Brain microvascular endothelial cell (primary cell): ENCODE measurements around the gene HTR3C.

ENCODE experiments used
- DNase-seq: peaks from one replicate; pipeline ENCODE4 v3.0.0-alpha.2; 2020
- H3K27ac ChIP-seq: fragments of 250-450 bp; sonication (Bioruptor Pico); 2 replicates; pipeline ENCODE4 v1.5.1; 2020; ENCODE audit warnings: mild to moderate bottlenecking, moderate library complexity
- H3K27me3 ChIP-seq: fragments of 250-450 bp; sonication (Bioruptor Pico); replicated peaks from 2 replicates; pipeline ENCODE4 v1.5.1; 2020; ENCODE audit warnings: mild to moderate bottlenecking
- H3K36me3 ChIP-seq: fragments of 250-450 bp; sonication (Bioruptor Pico); replicated peaks from 2 replicates; pipeline ENCODE4 v1.5.1; 2020; ENCODE audit warnings: mild to moderate bottlenecking
- H3K4me3 ChIP-seq: 2 replicates; pipeline ENCODE4 v1.5.1; 2011; ENCODE audit warnings: low read depth, mild to moderate bottlenecking, control low read depth, low read length, moderate library complexity
- CTCF ChIP-seq: IDR thresholded peaks from 2 replicates; pipeline ENCODE4 v1.5.1; 2011; ENCODE audit warnings: low read depth, mild to moderate bottlenecking, moderate library complexity, low read length, control low read depth, inconsistent platforms; ENCODE audit errors: missing control alignments
- in situ Hi-C: cut with HindIII; loops from 2 replicates; pipeline ENCODE4 v1.10.0; 2017; ENCODE audit warnings: low sequenced_read_pairs, low pct_ligation_motif_present

HTR3C gene

GRCh38 chr3:184011230-184011876, 41.5 kb upstream of the HTR3C start:
- H3K36me3 ChIP-seq, result peaks cover 9% of the 10 kb centered on the region
- no peak overlapping the region for H3K4me3 ChIP-seq

GRCh38 chr3:184011937-184012889, 40.6 kb upstream of the HTR3C start:
- H3K27me3 ChIP-seq, result no peaks in the 10 kb centered on the region
- peaks cover 9% of the 10 kb centered on the region for H3K36me3 ChIP-seq
- no peak for DNase-seq
- no peak overlapping the region for H3K27ac ChIP-seq
- in situ Hi-C loops, result no loop called here
- no peak for TF ChIP-seq CTCF
- H3K4me3 ChIP-seq, result no peak overlapping the region

More at GRCh38 chr3:184011230-184011876, 41.5 kb upstream of the HTR3C start:
- no peak overlapping the region for H3K27ac ChIP-seq
- no peak for DNase-seq
- in situ Hi-C loops, result no loop called here
- TF ChIP-seq CTCF, result no peak
- H3K27me3 ChIP-seq, result no peaks in the 10 kb centered on the region

- TF ChIP-seq CTCF, result no peak
- Histone ChIP-seq H3K36me3 (peaks cover 4% of the 10 kb centered on the region), H3K4me3 (no peak overlapping the region), H3K27ac (no peak overlapping the region), H3K27me3 (no peaks in the 10 kb centered on the region)
- no peak for DNase-seq
- in situ Hi-C loops, result no loop called here
Observed at GRCh38 chr3:184015381-184016019, 37.3 kb upstream of the HTR3C start.

GRCh38 chr3:184016169-184016570, 36.7 kb upstream of the HTR3C start:
- no peak overlapping the region for H3K27ac ChIP-seq

More at GRCh38 chr3:184016169-184016570, 36.7 kb upstream of the HTR3C start:
- peak overlapping the region; percentile 3 for H3K4me3 ChIP-seq
- TF ChIP-seq CTCF, result no peak
- in situ Hi-C loops, result no loop called here
- no peaks in the 10 kb centered on the region for H3K27me3 ChIP-seq
- H3K36me3 ChIP-seq, result peaks cover 4% of the 10 kb centered on the region
- DNase-seq, result no peak
